ENCODE measurements around the gene IRAK3. TPM values are rescaled to one million over a fixed set of nuclear protein-coding genes. Genes with fewer than 3 reads are reported as not detected.

IRAK3 gene
- total and polyA plus RNA-seq, 2 experiments from 2014 or later: 0.53 to 1.8 TPM

DNA sequence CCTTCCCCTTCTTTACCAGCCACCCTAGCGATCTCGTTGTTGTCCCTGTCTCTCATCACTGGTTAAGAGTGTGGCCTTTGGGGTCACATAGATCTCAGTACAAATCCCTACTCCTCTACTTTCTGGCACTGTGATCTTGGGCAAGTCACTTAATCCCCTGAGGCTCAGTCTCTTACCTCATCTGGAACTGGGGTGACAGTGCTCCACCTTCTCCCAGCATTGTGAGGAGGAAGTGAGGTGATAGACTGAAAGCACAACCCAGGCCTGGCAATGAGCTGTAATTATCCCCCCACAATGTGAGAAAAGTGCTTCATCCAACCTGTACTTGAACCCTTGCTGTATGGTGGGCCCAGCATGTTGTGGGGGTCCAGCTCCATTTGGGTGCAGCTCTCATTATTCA is 48.0 kb downstream of the IRAK3 start:
- Histone ChIP-seq H3K9me2 (ENCODE audit: insufficient read depth) (no peaks in the 10 kb centered on the region), H3K4me2 (no peak overlapping the region), H3K4me3 (no peak overlapping the region), H2AFZ (no peak overlapping the region), H3F3A (replicated peaks; ENCODE audit: low read depth) (0 out of 2 replicates have a peak, but pooled peaks cover 3% of the 10 kb centered on the region), H3K79me2 (replicated peaks; ENCODE audit: insufficient read depth) (no peaks in the 10 kb centered on the region), H3K4me1 (ENCODE audit: insufficient read depth) (peaks cover 35% of the 10 kb centered on the region), H3K36me3 (ENCODE audit: insufficient read depth) (no peaks in the 10 kb centered on the region), H3K27ac (ENCODE audit: low read depth) (no peak overlapping the region), H4K20me1 (replicated peaks; ENCODE audit: insufficient read depth) (no peaks in the 10 kb centered on the region), H3K27me3 (ENCODE audit: insufficient read depth) (peaks cover 6% of the 10 kb centered on the region; the same call in 1 of the 2 replicates)
- no peak for DNase-seq (ENCODE audit: low spot score)
- TF ChIP-seq JUNB (IDR thresholded peaks at IDR 0.05; ENCODE audit: unreplicated experiment) (no peak), NANOG (IDR thresholded peaks at IDR 0.05; ENCODE audit: borderline replicate concordance) (no peak), STAT1 (IDR thresholded peaks at IDR 0.05; ENCODE audit: unreplicated experiment) (no peak), ZNF331 (CRISPR knock-in tag; IDR thresholded peaks at IDR 0.05; ENCODE audit: low read depth) (no peak), EZH2 (IDR thresholded peaks at IDR 0.05; ENCODE audit: low read depth, unreplicated experiment) (no peak), ZNF114 (CRISPR knock-in tag; IDR thresholded peaks at IDR 0.05) (no peak), CREB1 (CRISPR knock-in tag; IDR thresholded peaks at IDR 0.05; ENCODE audit: low read depth) (no peak), POLR2AphosphoS5 (IDR thresholded peaks at IDR 0.05; ENCODE audit: low read depth) (no peak), EZH2phosphoT487 (IDR thresholded peaks at IDR 0.05; ENCODE audit: unreplicated experiment) (no peak)
- TF ChIP-seq, protein P1, sequence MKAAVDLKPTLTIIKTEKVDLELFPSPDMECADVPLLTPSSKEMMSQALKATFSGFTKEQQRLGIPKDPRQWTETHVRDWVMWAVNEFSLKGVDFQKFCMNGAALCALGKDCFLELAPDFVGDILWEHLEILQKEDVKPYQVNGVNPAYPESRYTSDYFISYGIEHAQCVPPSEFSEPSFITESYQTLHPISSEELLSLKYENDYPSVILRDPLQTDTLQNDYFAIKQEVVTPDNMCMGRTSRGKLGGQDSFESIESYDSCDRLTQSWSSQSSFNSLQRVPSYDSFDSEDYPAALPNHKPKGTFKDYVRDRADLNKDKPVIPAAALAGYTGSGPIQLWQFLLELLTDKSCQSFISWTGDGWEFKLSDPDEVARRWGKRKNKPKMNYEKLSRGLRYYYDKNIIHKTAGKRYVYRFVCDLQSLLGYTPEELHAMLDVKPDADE (IDR thresholded peaks at IDR 0.05): no peak
- TF ChIP-seq, protein P2, sequence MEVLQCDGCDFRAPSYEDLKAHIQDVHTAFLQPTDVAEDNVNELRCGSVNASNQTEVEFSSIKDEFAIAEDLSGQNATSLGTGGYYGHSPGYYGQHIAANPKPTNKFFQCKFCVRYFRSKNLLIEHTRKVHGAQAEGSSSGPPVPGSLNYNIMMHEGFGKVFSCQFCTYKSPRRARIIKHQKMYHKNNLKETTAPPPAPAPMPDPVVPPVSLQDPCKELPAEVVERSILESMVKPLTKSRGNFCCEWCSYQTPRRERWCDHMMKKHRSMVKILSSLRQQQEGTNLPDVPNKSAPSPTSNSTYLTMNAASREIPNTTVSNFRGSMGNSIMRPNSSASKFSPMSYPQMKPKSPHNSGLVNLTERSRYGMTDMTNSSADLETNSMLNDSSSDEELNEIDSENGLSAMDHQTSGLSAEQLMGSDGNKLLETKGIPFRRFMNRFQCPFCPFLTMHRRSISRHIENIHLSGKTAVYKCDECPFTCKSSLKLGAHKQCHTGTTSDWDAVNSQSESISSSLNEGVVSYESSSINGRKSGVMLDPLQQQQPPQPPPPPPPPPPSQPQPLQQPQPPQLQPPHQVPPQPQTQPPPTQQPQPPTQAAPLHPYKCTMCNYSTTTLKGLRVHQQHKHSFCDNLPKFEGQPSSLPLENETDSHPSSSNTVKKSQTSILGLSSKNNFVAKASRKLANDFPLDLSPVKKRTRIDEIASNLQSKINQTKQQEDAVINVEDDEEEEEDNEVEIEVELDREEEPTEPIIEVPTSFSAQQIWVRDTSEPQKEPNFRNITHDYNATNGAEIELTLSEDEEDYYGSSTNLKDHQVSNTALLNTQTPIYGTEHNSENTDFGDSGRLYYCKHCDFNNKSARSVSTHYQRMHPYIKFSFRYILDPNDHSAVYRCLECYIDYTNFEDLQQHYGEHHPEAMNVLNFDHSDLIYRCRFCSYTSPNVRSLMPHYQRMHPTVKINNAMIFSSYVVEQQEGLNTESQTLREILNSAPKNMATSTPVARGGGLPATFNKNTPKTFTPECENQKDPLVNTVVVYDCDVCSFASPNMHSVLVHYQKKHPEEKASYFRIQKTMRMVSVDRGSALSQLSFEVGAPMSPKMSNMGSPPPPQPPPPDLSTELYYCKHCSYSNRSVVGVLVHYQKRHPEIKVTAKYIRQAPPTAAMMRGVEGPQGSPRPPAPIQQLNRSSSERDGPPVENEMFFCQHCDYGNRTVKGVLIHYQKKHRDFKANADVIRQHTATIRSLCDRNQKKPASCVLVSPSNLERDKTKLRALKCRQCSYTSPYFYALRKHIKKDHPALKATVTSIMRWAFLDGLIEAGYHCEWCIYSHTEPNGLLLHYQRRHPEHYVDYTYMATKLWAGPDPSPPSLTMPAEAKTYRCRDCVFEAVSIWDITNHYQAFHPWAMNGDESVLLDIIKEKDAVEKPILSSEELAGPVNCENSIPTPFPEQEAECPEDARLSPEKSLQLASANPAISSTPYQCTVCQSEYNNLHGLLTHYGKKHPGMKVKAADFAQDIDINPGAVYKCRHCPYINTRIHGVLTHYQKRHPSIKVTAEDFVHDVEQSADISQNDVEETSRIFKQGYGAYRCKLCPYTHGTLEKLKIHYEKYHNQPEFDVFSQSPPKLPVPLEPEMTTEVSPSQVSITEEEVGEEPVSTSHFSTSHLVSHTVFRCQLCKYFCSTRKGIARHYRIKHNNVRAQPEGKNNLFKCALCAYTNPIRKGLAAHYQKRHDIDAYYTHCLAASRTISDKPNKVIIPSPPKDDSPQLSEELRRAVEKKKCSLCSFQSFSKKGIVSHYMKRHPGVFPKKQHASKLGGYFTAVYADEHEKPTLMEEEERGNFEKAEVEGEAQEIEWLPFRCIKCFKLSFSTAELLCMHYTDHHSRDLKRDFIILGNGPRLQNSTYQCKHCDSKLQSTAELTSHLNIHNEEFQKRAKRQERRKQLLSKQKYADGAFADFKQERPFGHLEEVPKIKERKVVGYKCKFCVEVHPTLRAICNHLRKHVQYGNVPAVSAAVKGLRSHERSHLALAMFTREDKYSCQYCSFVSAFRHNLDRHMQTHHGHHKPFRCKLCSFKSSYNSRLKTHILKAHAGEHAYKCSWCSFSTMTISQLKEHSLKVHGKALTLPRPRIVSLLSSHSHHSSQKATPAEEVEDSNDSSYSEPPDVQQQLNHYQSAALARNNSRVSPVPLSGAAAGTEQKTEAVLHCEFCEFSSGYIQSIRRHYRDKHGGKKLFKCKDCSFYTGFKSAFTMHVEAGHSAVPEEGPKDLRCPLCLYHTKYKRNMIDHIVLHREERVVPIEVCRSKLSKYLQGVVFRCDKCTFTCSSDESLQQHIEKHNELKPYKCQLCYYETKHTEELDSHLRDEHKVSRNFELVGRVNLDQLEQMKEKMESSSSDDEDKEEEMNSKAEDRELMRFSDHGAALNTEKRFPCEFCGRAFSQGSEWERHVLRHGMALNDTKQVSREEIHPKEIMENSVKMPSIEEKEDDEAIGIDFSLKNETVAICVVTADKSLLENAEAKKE (CRISPR knock-in tag; IDR thresholded peaks at IDR 0.05): no peak
- TF ChIP-seq, protein P3, sequence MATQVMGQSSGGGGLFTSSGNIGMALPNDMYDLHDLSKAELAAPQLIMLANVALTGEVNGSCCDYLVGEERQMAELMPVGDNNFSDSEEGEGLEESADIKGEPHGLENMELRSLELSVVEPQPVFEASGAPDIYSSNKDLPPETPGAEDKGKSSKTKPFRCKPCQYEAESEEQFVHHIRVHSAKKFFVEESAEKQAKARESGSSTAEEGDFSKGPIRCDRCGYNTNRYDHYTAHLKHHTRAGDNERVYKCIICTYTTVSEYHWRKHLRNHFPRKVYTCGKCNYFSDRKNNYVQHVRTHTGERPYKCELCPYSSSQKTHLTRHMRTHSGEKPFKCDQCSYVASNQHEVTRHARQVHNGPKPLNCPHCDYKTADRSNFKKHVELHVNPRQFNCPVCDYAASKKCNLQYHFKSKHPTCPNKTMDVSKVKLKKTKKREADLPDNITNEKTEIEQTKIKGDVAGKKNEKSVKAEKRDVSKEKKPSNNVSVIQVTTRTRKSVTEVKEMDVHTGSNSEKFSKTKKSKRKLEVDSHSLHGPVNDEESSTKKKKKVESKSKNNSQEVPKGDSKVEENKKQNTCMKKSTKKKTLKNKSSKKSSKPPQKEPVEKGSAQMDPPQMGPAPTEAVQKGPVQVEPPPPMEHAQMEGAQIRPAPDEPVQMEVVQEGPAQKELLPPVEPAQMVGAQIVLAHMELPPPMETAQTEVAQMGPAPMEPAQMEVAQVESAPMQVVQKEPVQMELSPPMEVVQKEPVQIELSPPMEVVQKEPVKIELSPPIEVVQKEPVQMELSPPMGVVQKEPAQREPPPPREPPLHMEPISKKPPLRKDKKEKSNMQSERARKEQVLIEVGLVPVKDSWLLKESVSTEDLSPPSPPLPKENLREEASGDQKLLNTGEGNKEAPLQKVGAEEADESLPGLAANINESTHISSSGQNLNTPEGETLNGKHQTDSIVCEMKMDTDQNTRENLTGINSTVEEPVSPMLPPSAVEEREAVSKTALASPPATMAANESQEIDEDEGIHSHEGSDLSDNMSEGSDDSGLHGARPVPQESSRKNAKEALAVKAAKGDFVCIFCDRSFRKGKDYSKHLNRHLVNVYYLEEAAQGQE (IDR thresholded peaks at IDR 0.05; ENCODE audit: unreplicated experiment): no peak
- TF ChIP-seq, protein P4, sequence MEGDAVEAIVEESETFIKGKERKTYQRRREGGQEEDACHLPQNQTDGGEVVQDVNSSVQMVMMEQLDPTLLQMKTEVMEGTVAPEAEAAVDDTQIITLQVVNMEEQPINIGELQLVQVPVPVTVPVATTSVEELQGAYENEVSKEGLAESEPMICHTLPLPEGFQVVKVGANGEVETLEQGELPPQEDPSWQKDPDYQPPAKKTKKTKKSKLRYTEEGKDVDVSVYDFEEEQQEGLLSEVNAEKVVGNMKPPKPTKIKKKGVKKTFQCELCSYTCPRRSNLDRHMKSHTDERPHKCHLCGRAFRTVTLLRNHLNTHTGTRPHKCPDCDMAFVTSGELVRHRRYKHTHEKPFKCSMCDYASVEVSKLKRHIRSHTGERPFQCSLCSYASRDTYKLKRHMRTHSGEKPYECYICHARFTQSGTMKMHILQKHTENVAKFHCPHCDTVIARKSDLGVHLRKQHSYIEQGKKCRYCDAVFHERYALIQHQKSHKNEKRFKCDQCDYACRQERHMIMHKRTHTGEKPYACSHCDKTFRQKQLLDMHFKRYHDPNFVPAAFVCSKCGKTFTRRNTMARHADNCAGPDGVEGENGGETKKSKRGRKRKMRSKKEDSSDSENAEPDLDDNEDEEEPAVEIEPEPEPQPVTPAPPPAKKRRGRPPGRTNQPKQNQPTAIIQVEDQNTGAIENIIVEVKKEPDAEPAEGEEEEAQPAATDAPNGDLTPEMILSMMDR (conservative IDR thresholded peaks at IDR 0.05; ENCODE audit: low read depth in 2 of 2): no peak
- ATAC-seq: no peak
- H3K9me3 Mint-ChIP-seq: no peaks in the 10 kb centered on the region
- H3K36me3 Mint-ChIP-seq (ENCODE audit: low read depth): no peaks in the 10 kb centered on the region
- H3K4me3 Mint-ChIP-seq: no peak overlapping the region
- H3K27ac Mint-ChIP-seq: no peak overlapping the region
- H3K27me3 Mint-ChIP-seq (ENCODE audit: insufficient read depth, low read depth, poor library complexity): peaks cover 1% of the 10 kb centered on the region
- peaks cover 32% of the 10 kb centered on the region for H3K4me1 Mint-ChIP-seq
